Sciatic nerve (tissue), 2 donors: Measurements from ENCODE around the gene BLM. TPM values are rescaled to one million over a fixed set of nuclear protein-coding genes. Genes with fewer than 3 reads are reported as not detected.
"Not testable (repeated sequence)": the region's sequence is repeated elsewhere in the genome, so short reads cannot be mapped to it uniquely, and the experiment has no call there.

Experiments used
- ATAC-seq: fragments of 200-7000 bp; cut with Tn5 transposase; one replicate; pipeline ENCODE4 v1.9.1; 2020; ENCODE audit warnings: mild to moderate bottlenecking, moderate library complexity
- DNase-seq: peaks from one replicate; pipeline ENCODE4 v3.0.0-alpha.2; 2020; ENCODE audit warnings: low spot score
- intact Hi-C: fragments of 100-400 bp; cut with DNase I; formaldehyde crosslinking; loops from one replicate; pipeline ENCODE4 v1.14.2; 2022
- total RNA-seq: library from RNA; stranded (reverse); fragmentation: NEBNext Ultra II Directional; extraction: Animal tissue kit (Norgen Biotek cat#: 25700); gene quantifications from one replicate; pipeline ENCODE4 v1.2.1, GENCODE V29; 2021
- donor health status: DM: no; HTN: no; CAD: no.
- donor health status: DM: no; HTN: no; CAD: no.

The BLM gene
- total RNA-seq: 0.85 TPM

- intact Hi-C loops: no loop called here
- ATAC-seq (peak; percentile 100), DNase-seq (peak; percentile 97)
These were observed at the start of gene BLM for GRCh38 chr15:90716976-90717821. Gene BLM (plus strand): TSS chr15:90717346. CDS start chr15:90747393, 30,047 bp downstream.

GRCh38 chr15:90667755-90668345 lies 49.3 kb upstream of the BLM start:
- intact Hi-C loops, ATAC-seq: not testable (repeated sequence)
- peak; percentile 17 for DNase-seq

- intact Hi-C loops, DNase-seq, ATAC-seq: not testable (repeated sequence)
These were observed 46.5 kb upstream of the BLM start for GRCh38 chr15:90670631-90671030.

GRCh38 chr15:90671216-90671615 lies 45.9 kb upstream of the BLM start:
- DNase-seq (no peak), ATAC-seq (no peak)
- intact Hi-C loops: no loop called here

- intact Hi-C loops, ATAC-seq, DNase-seq: not testable (repeated sequence)
These were observed 43.8 kb upstream of the BLM start for GRCh38 chr15:90673357-90673756.

- no peak for ATAC-seq
- DNase-seq: peak; percentile 19
- intact Hi-C loops: no loop called here
These were observed 42.7 kb upstream of the BLM start for GRCh38 chr15:90674476-90674875.

- DNase-seq (peak; percentile 3), ATAC-seq (no peak)
- intact Hi-C loops: no loop called here
These were observed 41.7 kb upstream of the BLM start for GRCh38 chr15:90675464-90675863.

- ATAC-seq (no peak), DNase-seq (no peak)
- intact Hi-C loops: no loop called here
These were observed 39.0 kb upstream of the BLM start for GRCh38 chr15:90677807-90678790.

GRCh38 chr15:90679959-90680358 lies 37.2 kb upstream of the BLM start:
- no peak for DNase-seq
- intact Hi-C loops: no loop called here
- ATAC-seq: peak; percentile 63

- DNase-seq: peak; percentile 64
These were observed 36.7 kb upstream of the BLM start for GRCh38 chr15:90680371-90680935.

GRCh38 chr15:90681056-90681455 lies 36.1 kb upstream of the BLM start:
- intact Hi-C loops: no loop called here
- ATAC-seq (peak; percentile 1), DNase-seq (no peak)

More at GRCh38 chr15:90680371-90680935, 36.7 kb upstream of the BLM start:
- intact Hi-C loops: no loop called here
- ATAC-seq: peak; percentile 96

GRCh38 chr15:90681480-90681879 lies 35.7 kb upstream of the BLM start:
- ATAC-seq: peak; percentile 68
- peak; percentile 65 for DNase-seq
- intact Hi-C loops: no loop called here

GRCh38 chr15:90683371-90683770 lies 33.8 kb upstream of the BLM start:
- no peak for ATAC-seq
- no peak for DNase-seq
- intact Hi-C loops: no loop called here

- ATAC-seq: no peak
These were observed 33.3 kb upstream of the BLM start for GRCh38 chr15:90683876-90684275.

GRCh38 chr15:90684281-90684680 lies 32.9 kb upstream of the BLM start:
- intact Hi-C loops: no loop called here
- ATAC-seq (no peak), DNase-seq (no peak)

More at GRCh38 chr15:90683876-90684275, 33.3 kb upstream of the BLM start:
- no peak for DNase-seq
- intact Hi-C loops: no loop called here

GRCh38 chr15:90685591-90686434 lies 31.3 kb upstream of the BLM start:
- DNase-seq (no peak), ATAC-seq (no peak)
- intact Hi-C loops: no loop called here

- ATAC-seq: no peak
- intact Hi-C loops: no loop called here
- no peak for DNase-seq
These were observed 30.5 kb upstream of the BLM start for GRCh38 chr15:90686435-90687218.
